Hematopoietic multipotent progenitor cell (in vitro differentiated cells): Measurements from ENCODE around the gene ADGRE3. TPM values are rescaled to one million over a fixed set of nuclear protein-coding genes. Genes with fewer than 3 reads are reported as not detected.
A peak's percentile ranks its signal among the peaks of the same experiment; 100 is the strongest.

Experiments used
- DNase-seq, 3 donors: peaks; one replicate each; pipeline ENCODE4 v3.0.0-alpha.2; 2011 to 2015; ENCODE audit warnings: low read depth in 2 of 3, low spot score in 2 of 3
- total RNA-seq: library from RNA; depleted of rRNA; stranded (reverse); fragments of >200 nt; gene quantifications from one replicate; pipeline ENCODE4 v1.2.3, GENCODE V29; 2012

Gene ADGRE3, protein sequence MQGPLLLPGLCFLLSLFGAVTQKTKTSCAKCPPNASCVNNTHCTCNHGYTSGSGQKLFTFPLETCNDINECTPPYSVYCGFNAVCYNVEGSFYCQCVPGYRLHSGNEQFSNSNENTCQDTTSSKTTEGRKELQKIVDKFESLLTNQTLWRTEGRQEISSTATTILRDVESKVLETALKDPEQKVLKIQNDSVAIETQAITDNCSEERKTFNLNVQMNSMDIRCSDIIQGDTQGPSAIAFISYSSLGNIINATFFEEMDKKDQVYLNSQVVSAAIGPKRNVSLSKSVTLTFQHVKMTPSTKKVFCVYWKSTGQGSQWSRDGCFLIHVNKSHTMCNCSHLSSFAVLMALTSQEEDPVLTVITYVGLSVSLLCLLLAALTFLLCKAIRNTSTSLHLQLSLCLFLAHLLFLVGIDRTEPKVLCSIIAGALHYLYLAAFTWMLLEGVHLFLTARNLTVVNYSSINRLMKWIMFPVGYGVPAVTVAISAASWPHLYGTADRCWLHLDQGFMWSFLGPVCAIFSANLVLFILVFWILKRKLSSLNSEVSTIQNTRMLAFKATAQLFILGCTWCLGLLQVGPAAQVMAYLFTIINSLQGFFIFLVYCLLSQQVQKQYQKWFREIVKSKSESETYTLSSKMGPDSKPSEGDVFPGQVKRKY
- under 0.01 TPM for total RNA-seq

DNA sequence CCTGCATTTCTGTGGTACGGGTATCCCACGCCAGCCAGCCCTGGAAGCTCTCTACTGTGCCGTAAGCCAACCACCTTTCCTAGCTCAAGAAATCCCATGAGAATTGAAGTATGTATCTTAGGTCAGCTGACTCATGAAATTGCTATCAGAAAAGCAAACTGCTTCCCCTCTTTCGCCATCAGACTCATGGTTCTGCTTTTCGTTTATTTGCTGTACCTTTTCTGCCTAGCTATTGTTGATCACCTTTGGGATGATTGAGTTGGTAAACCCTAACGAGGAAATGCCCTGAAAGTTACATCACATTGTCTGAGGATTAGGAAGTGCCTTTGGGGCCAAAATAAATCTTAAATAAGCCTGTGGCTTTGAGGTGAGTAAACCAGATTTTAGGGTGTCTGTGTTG lies at the start of gene ADGRE3:
Gene ADGRE3, minus strand, starts transcription at position 81 of the 400 bp plus-strand sequence. Its CDS starts 74 bp downstream, at position 7.
- DNase-seq, result peak in 1 of 3 donors; percentile 56

DNA sequence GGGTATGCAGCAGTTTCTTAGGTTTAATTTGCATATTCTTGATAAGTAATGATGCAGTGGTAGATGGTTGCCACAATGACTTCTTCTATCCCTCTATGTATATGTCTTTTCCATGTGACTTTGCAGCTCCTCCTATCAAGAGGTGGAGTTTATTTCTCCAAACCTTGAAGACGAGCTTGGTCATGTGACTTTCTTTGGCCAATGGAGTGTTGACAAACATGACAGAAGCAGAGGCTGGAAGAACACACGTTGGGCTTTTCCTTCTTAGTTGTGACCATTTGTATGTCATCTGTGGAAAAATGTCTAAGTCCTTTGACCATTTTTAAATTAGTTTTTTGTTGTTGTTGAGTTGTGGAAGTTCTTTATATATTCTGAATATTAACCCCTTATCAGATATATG lies 47.5 kb upstream of the ADGRE3 start:
- no peak for DNase-seq

DNA sequence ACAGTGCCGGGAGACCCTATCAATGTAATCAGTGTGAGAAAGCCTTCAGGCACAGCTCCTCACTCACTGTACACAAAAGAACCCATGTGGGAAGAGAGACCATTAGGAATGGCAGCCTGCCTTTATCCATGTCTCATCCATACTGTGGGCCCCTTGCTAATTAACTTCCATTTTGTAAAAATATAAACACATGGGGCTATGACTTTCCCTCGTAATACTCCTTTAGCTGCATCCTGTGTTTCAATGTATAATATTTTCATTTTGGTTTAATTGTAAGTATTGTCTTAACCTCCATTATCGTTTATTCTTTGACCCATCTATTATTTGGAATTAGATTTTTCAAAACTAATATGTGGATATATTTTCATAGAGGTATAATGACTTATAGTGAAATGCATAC lies 44.5 kb upstream of the ADGRE3 start:
- DNase-seq, result no peak

DNA sequence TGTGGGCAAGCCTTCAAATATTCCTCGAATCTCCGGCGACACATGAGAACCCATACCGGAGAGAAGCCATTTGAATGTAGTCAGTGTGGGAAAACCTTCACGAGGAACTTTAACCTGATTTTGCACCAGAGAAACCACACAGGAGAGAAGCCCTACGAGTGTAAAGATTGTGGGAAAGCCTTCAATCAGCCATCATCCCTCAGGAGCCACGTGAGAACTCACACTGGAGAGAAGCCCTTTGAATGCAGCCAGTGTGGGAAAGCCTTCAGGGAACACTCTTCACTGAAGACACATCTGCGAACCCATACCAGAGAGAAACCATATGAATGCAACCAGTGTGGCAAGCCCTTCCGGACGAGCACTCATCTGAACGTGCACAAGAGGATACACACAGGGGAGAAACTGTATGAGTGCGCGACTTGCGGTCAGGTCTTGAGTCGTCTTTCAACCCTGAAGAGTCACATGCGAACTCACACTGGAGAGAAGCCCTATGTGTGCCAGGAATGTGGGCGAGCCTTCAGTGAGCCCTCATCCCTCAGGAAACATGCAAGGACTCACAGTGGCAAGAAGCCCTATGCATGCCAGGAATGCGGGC lies 44.0 kb upstream of the ADGRE3 start:
- DNase-seq, result no peak

DNA sequence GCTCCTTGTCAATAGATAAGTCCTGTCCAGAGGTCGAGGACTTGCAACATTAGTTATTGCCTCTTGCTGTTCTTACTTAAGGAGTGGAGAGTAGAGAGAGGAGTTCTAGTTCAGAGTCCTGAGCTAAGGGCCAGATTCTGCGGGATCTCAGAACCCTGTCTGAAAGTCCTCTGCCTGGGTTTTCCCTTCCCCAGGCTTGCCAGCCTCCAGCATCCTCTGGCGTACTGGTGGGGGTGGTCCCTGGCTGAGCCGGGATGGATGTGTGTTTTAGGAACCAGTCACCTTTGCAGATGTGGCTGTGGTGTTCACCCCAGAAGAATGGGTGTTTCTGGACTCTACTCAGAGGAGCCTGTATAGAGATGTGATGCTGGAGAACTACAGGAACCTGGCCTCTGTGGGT lies 41.2 kb upstream of the ADGRE3 start:
- no peak for DNase-seq

DNA sequence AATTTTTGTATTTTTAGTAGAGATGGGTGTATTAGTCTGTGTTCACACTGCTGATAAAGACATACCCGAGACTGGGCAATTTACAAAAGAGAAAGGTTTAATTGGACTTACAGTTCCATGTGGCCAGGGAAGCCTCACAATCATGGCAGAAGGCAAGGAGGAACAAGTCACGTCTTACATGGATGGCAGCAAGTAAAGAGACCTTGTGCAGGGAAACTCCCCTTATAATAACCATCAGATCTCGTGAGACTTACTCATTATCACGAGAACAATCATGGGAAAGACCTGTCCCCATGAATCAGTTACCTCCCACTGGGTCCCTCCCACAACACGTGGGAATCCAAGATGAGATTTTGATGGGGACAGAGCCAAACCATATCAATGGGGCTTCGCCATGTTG lies 29.8 kb upstream of the ADGRE3 start:
- no peak for DNase-seq

DNA sequence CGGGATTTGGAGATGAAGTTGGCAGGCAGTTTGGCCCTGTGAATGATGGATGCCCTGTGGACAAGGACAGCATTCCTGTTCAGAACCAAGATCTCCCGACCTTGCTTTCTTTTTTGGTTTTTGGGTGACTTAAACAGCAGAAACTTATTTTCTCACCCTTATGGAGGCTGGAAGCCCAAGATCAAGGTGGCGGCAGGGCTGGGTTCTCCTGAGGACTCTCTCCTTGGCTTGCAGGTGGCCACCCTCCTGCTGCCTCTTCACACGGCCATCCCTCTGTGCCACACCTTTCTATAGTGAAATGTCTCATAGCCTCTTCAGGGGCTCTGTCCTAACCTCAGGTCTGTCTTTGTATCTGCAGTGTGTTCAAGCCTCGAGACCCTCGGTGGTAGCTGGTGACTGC lies 29.2 kb upstream of the ADGRE3 start:
- DNase-seq, result no peak

DNA sequence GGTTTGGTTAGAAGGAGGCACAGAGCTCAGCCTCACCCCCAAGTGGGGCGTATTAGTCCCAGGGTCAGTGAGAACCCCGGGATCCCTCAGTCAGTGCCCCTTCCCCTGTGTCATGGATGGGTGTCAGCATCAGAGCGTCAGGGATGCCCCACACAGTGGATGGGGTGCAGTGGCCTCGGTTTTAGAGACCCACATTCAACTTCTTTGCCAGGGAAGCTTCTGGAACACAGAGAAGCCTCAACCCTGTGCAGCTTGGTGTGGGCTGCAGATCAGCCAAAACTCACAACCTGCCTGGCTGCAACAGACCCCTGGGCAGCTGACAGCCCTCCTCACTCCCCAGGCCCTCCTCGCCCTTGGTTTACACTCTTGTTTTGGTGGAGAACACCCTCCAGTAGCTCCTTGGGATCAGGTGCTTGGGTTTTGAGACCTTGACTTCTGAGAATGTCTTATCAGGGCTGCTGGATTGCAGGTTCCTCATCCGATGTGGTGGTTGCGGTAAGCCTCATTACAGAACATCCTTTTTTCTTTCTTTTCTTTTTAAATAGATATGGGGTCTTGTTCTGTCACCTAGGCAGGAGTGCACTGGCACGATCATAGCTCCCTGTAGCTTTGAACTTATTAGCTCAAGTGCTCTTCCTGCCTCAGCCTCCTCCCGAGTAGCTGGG lies 26.2 kb upstream of the ADGRE3 start:
- no peak for DNase-seq

DNA sequence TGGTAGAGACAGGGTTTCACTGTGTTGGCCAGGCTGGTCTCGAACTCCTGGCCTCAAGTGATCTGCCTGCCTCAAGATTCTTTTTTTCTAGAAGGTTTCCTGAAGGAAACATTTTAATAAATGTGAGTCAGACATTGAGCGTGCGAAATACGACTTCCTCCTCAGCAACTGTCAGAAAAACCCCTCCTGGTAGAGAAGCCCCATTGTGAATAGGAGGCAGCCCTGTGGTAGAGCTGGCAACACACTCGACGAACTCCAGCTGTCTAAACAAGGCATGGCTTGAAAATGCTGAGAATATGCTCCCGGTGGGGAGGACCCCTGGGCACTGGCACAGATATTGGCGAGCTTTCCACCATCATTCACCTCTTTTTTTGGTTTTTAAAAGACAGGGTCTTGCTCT lies 25.0 kb upstream of the ADGRE3 start:
- DNase-seq, result no peak

DNA sequence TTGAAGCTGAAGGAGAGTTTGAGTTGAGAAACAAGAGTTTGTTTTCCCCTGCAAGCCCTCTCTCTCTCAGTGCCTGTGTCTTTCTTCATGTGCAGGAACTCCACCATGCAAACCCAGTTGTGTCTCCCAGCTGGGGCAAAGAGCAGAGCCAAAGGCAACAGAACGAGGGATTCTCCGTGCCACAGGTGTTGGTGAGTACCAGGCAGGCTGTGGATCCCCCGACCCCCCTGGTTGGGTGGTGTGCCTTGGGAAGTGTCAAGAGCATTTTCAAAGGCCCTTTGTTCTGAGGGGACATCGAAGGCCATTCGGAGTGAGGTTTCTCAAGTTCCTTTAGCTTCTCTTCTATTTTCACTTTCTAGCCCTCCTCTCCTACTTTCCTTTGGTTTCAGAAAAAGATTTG lies 20.8 kb upstream of the ADGRE3 start:
- DNase-seq, result no peak

DNA sequence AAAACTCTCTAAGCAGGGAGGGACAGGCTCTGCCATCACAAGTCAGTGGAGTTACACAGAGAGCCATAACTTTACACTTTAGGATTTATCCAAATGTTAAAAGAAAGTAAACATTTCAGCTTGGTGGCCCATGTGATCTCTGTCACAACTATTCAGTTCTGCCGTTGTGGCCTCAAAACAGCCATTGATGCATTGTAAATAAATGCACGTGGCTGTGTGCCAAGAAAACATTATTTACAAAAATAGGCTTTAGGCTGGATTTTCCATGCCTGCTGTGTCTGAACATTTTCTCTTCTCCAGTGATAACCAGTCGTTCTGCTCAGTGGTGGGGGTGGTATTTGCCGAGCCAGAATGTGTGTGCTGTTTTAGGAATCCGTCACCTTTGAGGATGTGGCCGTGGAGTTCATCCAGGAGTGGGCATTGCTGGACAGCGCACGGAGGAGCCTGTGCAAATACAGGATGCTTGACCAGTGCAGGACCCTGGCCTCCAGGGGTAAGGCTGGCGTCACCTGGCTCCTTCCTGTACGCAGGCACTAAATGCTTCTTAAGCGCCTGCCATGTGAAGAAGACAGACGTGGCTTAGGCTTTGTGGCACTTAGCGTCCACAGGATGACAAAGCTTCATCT lies 20.1 kb upstream of the ADGRE3 start:
- no peak for DNase-seq

DNA sequence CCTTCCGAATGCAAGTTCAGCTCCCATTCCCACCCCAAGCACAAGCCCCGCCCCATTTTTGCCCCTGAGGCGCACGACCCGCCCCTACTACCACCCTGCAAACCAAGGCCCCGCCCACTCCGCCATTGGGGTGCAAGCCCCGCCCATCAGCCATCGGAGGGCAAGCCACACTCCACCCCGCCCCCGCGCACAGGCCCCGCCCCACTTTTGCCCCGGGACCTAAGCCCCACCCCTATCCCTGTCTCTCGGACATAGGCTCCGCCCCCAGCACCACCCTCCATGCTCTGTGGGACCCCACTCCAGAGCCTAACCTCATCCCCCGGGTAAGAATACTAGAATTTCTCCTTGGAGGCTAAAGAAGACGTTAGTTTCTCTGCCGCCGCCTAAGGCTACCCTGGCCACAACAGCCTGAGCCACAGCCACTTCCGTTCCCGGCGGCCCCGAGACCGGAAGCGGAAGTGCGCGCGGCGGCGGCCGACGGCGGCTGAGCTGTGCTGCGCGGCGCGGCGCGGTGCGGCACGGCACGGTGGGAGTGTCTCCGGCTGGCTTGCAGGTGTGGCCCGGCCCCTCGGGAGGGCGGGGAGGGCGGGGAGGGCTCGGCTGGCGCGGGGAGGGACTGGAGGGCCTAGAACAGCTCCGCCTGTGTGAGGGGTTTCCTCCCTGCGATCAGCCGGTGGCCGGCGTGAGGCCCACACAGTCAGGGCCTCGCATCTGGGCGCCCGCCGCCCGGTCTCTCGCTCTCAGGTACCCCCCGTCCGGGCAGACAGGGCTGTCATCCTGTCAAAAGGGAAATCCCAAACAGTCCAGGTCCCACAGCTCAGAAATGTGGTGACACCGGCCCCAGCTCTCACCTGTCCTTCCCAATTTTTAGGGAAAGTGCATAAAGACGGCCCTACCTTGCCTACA lies 15.2 kb upstream of the ADGRE3 start, which contains the start of gene ZNF333:
Gene ZNF333, plus strand, starts transcription at position 451 of the 906 bp plus-strand sequence. CDS start 3,444 bp downstream, outside the sequence.
- peak; percentile 93 to 97 (median 94) for DNase-seq

DNA sequence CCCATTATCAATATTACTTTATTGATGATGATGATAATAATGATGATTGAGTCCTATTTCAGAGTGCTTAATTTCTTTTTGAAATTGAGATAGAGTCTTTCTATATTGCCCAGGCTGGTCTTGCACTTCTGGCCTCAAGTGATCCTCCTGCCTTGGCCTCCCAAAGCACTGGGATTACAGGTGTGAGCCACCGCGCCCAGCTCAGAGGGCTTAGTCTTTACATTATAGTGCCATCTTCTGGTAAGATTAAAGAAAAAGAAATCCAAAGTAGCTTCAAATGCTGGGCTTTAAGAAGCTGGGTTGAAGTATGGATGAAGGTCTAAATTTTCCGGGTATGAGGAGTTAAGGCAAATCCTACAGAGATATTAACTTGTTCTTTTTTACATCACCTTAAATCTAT lies 11.8 kb upstream of the ADGRE3 start:
- peak in 1 of 3 donors; percentile 52 for DNase-seq

DNA sequence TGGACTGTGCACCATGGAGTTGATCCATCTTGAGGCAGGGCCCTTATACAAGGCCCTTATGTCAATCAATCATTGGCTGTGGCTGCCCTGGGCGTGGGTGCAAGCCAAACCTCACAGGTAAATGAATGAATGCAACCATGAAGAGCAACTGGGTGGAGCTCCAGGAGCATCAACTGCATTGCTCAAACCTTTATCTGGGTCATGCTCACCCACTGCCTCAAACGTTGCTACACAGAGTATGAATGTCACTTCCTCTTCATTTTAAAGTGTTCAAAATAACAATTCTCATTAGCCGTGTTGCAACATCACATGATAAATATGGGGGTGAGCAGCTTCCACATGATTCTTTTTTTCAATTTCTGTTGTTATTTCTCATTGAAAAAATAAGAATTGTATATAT lies 8.8 kb upstream of the ADGRE3 start:
- DNase-seq, result peak in 1 of 3 donors; percentile 60

DNA sequence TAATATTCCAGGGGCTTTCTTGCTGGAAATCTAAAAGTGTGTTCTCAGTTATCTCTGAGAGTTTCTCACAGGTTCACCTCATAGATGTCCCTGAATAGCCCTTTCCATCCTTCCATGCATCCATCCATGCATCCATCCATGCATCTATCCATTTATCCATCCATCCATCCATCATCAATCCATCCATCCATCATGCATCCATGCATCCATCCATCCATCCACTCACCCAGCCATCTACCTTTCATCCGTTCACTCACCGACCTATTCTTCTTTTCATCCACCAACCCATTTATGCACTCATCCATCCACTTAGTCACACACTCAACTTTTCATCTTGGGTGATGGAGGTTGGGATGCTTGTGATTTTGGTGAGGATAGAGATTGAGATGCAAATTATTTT lies 7.4 kb upstream of the ADGRE3 start:
- DNase-seq, result no peak

DNA sequence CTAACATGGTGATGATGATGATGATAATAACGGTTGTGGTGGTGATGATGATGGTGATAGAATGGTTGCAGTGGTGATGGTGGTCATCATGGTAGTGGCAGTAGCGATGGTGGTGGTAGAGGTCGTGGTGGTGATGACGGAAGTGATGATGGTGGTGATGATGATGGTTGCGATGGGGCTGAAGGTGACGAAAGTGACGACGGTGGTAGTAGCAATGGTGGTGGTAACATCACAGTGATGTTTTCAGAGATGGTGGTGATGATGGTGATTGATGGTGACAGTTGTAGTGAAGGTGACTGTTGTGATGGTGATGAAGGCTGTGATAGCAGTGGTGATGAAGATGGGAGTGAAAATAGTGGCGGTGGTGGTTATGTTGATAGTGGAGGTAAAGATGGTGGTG lies 3.6 kb upstream of the ADGRE3 start:
- DNase-seq, result no peak

DNA sequence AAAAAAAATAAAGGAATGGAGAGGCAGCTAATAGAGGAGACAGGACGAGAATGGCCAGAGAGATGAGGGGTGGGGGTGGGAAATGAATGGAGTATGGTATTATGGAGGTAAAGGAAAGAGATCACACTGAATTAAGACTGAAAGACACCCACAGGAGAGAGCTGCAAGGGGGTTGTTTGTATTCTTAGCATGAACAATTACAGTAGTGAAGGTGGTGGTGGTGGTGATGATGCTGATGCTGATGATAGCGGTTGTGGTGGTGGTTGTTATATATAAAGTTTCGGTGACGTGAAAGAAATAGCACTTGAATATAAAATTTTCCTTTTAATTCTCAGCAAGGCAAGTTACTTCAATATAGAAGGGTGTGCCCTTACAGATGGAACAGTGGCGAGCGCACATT lies 2.8 kb upstream of the ADGRE3 start:
- no peak for DNase-seq

DNA sequence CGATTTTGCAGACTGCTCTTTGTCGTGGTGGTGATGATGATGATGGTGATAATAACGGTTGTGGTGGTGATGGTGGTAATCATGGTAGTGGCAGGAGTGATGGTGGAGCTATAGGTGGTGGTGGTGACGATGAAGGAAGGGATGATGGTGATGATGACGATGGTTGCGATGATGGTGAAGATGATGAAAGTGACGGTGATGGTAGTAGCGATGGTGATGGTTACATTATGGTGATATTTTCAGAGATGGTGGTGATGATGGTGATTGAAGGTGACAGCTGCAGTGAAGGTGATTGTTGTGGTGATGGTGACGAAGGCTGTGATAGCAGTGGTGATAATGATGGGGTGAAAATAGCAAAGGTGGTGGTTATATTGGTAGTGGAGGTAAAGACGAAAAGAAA lies 2.1 kb upstream of the ADGRE3 start:
- no peak for DNase-seq

DNA sequence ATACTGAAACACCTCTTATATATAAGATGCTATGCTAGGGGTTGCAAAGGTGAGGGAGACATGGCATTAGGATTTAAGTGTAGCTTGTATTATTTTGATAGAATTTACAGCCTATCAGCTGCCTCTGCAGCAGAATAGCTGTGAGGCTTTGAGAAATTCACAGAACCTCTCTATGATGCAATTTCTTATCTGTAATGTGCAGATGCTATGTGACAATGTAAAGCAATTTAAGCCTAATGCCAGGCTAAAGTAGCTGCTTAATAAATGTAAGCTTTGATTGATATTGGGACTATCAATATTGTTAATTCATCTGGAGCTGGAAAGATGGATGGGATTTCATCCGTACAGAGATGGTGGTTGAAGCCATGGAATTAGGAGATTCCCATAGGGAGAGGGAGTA lies 1.6 kb downstream of the ADGRE3 start:
- DNase-seq, result no peak
